Measurements from ENCODE around the gene PAM16. TPM values are rescaled to one million over a fixed set of nuclear protein-coding genes. Genes with fewer than 3 reads are reported as not detected.

The PAM16 gene
- polyA plus RNA-seq, 12 donors, result 16.3 to 28.6 (median 20.4) TPM; not detected in 2

- DNase-seq, result no peak
These were observed 22.3 kb upstream of the PAM16 start for GRCh38 chr16:4373356-4373908.

DNA sequence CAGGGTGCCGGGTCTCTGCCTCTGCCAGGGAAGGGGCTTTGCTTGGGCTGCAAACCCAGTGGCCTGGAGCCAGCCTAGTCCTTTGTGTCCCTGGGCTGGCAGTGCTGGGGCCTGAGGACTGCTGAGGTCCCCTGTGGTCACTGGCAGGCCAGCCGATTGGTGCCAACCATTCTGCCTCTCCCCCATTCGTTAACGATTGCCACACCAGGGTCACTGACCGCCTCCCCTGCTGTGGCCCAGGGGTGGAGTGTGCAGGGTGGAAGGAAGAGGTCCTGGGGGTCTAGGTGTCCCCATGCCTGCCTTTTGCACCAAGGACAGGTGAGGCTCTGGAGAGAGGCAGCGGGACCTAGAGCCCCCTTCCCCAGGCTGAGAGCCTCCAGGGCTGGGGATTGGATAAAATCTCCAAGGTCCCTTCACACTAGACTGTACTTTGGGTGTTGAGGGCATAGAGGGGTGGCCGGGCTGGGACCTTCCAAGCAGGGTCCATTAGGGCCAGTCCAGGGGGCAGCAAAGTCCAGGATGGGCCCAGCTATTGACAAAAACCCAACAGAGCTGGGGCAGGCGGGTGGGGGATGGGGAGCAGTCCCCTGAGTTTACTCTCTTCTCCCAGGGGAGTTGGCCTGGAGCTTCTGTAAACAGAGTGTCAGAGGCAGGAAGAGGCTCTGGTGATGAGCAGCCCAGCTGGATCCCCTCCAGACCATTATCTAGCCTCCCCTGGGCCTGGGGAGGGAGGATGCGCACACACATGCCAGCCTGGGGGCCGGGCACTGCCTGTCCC is 21.6 kb upstream of the PAM16 start:
- DNase-seq, result no peak

DNA sequence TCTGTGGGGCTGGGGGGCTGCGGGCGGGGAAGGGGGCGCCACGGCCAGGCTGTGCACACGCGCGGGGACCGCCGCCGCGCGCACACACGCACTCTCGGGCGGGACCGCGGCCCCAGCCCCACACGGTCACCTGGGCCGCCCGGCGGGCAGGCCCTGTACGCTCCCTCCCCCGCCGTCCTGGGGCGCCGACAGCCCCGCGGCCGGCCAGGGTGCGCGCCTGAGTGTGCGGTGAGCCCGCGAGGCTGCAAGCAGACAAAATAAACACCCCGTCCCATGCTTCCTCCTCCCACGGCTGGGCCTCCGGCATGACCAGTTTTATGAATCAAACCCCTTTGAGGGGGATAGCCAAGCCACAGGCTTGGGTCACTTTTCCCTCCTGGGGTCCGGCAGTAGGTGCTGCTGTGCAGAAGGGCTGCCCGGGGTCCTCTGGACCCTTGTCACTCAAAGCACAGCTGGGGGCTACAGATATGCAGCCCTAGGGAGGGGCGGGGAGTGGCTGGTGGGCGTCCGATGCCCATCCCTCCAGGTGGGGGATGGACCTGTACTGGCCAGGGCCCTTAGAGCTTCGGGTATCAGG is 21.0 kb upstream of the PAM16 start:
- no peak for DNase-seq

DNA sequence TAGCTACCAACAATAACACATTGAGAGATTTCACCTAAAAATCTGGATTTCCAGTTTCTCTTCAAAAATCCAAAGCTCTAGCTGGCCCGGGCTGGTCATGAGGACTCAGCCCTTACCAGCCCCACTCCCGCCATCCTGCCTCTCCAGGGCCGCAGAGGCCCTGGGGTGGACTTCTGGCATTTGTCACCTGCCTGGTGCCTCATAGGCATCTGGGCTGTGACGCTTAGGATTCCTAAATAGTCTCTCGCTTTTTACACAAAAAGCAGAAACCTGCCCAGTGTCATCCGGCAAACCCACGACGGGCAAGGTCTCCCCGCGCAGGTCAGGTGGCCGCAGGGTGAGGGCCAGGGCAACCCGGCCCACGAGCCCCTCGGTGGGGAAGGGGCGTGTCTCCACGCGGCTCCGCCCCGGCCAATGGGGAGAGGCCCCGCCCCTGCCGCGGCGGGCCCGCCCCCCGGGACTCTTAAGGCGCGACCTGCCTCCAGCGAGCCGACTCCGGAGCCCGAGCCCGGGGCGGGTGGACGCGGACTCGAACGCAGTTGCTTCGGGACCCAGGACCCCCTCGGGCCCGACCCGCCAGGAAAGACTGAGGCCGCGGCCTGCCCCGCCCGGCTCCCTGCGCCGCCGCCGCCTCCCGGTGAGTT is 20.4 kb upstream of the PAM16 start, which contains the start of gene VASN:
VASN (plus strand) TSS at position 492 of the 644 bp plus-strand sequence. CDS start 9,030 bp downstream, outside the sequence.
- DNase-seq, result peak; percentile 81

DNA sequence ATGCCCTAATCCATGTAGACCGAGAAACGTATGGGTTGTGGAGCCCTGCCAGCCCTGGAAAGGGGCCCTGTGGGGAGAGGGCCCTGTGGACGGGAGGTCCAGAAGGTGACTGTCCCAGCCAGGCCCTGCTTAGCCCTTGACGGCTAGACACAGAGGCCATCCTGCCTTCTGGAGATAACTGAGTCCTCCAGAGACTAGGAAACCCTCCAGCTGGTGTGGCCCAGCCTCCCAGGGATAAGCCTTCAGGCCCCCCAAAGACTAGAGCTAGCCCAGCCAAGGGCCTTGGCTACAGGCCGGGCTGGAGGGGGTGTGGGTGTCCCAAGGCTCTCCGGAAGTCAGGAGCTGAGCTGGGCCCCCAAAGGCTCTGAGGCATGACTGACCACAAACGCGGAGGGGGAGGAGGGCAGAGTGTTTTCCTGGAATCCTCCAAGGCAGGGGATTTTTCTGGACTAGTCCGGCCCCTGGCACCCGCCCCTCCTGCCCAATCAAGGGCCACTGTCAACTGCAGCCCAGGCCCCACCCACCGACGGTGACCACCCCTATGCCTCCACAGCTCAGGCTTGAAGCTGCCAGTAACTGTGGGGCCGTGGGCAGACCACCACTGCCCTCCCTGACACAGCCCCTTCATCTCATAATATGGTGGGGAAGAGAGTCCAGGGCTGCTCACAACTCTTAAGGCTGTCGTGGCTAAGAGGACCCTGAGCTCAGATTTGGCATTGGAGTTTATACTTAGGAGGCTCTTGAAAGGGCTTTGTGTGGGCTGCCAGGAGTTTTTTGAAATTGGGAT is 19.6 kb upstream of the PAM16 start:
- no peak for DNase-seq

DNA sequence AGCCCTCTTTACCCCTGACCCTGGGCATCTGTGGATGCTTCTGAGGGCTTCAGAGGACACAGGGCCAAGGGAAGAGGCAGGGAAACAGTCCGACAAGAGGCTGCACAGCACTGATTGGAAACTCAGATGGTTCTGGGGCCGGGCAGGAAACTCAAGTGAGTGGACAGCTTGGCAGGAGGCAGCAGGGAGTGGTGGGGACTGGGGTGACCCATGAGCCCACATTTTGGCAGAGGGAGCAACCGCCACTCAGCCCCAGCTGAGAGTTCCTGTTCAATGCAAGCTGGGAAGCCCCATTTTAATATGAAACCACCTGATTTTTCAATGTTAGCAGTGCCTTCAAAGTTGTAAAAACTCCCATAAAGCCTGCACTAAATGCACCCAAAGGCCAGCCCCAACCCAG is 19.0 kb upstream of the PAM16 start:
- no peak for DNase-seq

DNA sequence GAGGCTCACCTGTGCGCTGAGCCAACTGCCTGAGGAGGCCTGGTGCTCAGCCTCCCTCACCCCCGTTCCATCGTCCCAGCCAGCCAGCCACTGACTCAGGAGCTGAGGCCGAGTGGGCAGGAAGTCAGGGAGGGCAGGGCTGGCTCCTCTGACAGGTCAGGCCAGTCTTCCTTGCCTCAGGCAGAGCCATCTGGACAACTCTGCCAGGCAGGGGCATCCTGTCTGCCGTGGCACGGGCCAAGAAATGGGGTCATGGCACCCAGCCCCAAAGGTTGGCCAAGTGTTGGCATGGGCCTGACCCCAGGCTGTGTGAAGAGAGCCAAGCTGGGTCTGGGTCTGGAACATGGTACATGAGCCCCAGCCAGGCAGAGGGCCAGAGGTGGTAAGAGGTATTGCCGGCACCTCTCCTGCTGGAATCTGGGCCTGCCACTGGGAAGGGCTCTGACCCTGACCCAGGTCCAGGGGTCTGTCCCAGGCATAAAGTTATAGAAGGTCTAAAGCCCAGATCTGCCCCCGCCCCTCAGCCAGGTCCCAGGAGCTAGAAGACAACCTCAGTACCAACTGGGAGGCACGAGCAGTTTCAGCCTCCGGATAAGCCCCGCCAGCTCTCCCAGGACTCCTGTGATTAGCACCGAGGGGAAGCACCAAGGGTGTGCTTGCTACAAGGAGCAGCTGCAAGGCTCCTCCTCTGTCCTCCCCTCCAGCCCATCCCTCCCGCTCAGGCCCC is 18.0 kb upstream of the PAM16 start:
- DNase-seq, result no peak

DNA sequence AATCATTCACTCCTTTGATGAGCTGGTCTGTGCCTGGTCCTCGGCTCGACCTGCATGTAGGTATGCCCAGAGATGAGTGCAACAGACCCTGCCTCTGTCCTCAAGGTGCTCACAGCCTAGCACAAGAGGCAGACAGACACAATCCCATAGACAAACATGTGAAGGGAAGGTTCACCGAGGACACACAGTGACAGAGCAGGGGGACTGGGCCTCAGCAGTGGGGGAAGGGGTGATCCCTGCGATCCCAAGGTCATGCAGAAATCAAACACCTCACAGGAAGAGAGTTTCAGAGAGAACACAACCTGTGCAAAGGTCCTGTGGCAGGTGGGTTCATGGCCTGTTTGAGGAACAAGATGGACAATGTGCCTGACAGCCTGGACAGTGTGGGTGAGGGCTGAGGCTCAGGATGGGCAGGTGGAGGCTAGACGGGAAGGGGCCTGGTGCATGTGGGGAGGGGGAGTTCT is 16.3 kb upstream of the PAM16 start:
- DNase-seq, result no peak

- no peak for DNase-seq
These were observed 14.9 kb upstream of the PAM16 start for GRCh38 chr16:4366016-4366415.

DNA sequence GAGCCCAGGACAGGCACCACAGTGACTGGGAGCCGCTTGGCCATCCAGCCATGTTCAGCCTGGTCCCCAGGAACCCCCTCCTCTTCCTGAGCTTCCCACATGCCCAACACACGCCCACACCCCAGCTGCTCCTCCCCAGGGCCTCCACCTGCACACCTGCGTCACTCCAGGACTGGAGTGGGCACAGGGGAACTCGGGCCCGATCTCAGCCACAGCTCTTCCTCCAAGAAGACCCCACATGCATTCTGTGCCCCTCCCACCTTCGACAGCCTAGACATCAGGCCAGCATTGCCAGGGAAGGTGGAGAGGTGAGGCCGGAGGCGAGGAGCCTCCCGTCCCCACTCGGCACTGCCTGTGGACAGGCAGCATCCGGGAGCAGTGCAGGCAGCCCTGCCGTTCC is 14.5 kb upstream of the PAM16 start:
- no peak for DNase-seq

DNA sequence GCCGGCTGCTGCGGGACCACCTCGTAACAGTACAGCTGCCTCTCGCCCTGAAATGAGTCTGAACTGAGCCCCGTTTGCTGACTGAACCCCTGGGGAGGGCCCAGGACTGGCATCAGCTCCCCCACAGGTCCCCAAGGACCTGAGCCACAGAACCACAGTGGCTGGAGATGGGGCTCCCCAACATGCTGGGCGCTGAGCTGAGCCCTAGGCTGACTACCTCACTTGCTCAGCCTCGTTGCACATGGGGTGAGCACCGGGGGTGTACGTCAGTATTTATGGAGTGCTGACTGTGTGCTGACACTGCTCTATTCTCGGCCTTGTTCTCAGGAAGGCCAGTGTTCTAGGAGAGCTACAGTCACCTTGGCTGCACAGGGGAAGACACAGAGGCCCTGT is 13.9 kb upstream of the PAM16 start:
- no peak for DNase-seq

GRCh38 chr16:4364196-4365013 is 13.3 kb upstream of the PAM16 start:
- DNase-seq, result no peak

- no peak for DNase-seq
These were observed 11.5 kb upstream of the PAM16 start for GRCh38 chr16:4362476-4363135.

GRCh38 chr16:4361944-4362311 is 10.8 kb upstream of the PAM16 start:
- DNase-seq, result no peak

GRCh38 chr16:4361033-4361943 is 10.2 kb upstream of the PAM16 start:
- no peak for DNase-seq

DNA sequence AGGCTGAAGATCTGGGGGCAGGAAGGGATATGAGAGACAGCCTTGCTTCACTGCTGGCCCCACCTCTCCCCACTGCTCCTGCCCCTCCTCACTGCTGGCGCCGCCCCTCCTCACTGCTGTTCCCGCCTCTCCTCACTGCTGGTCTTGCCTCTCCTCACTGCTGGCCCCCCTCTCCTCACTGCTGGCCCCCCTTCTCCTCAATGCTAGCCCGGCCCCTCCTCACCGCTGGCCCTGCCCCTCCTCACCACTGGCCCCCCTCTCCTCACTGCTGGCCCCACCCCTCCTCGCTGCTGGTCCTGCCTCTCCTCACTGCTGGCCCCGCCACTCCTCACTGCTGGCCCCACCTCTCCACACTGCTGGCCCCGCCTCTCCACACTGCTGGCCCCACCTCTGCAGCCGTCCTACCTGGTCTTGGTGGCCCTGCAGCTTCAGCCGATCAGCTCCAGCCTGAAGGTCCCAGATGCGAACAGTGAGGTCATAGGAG is 9.5 kb upstream of the PAM16 start:
- DNase-seq, result no peak

DNA sequence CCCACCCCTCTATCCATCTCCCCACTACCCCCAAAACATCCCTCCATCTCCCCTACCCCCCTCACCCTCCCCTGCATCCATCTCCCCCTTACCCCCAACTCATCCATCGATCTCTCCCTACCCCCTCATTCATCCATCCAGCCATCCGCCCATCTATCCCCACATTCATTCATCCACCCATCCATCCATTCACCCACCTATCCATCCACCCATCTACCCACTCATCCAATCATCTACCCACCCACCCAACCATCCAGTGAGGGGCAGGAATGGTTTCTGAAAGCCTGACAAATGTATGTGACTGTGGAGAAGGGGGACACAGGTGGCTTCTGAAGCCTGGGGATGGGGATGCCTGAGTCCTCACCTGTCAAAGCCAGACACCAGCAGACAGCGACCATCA is 8.8 kb upstream of the PAM16 start:
- DNase-seq, result no peak

DNA sequence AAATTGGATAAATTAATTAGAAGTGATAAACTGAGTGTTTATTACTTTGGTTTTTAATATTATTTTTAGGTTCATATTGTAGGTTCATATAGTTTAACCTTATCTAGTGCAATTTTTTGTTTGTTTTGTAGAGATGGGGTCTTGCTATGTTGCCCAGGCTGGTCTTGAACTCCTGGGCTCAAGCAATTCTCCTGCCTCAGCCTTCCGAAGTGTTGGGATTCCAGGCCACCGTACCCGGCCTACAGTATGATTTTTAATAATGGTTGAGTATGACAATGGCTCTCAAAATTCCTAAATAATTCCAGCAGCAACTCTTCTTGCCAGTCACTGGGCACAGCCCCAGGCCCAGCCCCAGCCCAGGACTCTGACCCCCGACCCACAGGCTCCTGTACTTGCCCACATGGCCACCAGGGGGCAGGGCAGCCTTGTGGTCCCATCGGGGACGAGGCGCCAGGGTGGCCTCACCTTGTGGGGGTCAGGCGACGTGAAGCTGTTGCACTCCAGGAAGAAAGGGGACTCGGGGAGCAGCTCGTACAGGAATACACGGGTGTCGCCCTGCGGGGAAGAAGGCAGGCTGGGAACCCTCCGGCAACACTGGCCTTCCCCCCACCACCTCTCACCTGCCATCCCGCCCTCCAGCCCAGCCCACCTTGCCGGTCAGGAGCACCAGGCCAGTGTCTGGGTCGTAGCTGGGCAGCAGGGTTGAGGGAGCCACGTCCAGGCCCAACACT is 7.9 kb upstream of the PAM16 start:
- DNase-seq, result no peak
